Common myeloid progenitor, CD34-positive (primary cell): ENCODE measurements around the gene SPACA6.

Experiments used
- CTCF ChIA-PET: fragments of 350-600 bp; sonication (Branson Sonifier 250); formaldehyde crosslinking; loops from one replicate; lab custom pipeline; 2021; ENCODE audit warnings: antibody characterized with exemption; lab: Charles Lee
- POLR2A ChIA-PET: fragments of 350-600 bp; sonication (Branson Sonifier 250); formaldehyde crosslinking; loops from one replicate; lab custom pipeline; 2021; ENCODE audit warnings: antibody characterized with exemption; lab: Charles Lee
- DNase-seq, 3 donors: peaks; one replicate each; pipeline versions ENCODE4 v3.0.0 to v3.0.0-alpha.2; 2013
- H3K27ac ChIP-seq, 2 experiments: 1 replicate in 1 of 2; 2 replicates in 1 of 2; pipeline ENCODE4 v1.7.0; 2013; ENCODE audit warnings: inconsistent platforms in 2 of 2, low read length in 2 of 2, mild to moderate bottlenecking in 2 of 2, low read depth in 1 of 2, moderate library complexity in 1 of 2; ENCODE audit not compliant: severe bottlenecking in 2 of 2, insufficient read depth in 1 of 2, poor library complexity in 1 of 2
- H3K27me3 ChIP-seq, 5 experiments: replicated peaks in 2 of 5; 1 replicate in 3 of 5; 2 replicates in 2 of 5; pipeline versions ENCODE4 v1.6.1 to v1.7.0; 2013; ENCODE audit warnings: low read length in 4 of 5, mild to moderate bottlenecking in 2 of 5, moderate library complexity in 2 of 5, inconsistent platforms in 1 of 5; ENCODE audit not compliant: insufficient read depth in 5 of 5, control insufficient read depth in 4 of 5
- H3K36me3 ChIP-seq, 4 experiments: 1 replicate in 2 of 4; 2 replicates in 2 of 4; pipeline versions ENCODE4 v1.6.1 to v1.7.0; 2013; ENCODE audit warnings: low read length in 3 of 4, control low read depth in 1 of 4, mild to moderate bottlenecking in 1 of 4; ENCODE audit not compliant: control insufficient read depth in 4 of 4, insufficient read depth in 4 of 4
- H3K4me1 ChIP-seq, 4 experiments: 1 replicate in 3 of 4; 2 replicates in 1 of 4; pipeline versions ENCODE4 v1.6.1 to v1.7.1; 2013; ENCODE audit warnings: low read length in 3 of 4, mild to moderate bottlenecking in 3 of 4, control low read depth in 1 of 4, inconsistent platforms in 1 of 4, moderate library complexity in 1 of 4; ENCODE audit not compliant: control insufficient read depth in 4 of 4, insufficient read depth in 4 of 4; ENCODE audit errors: control extremely low read depth in 1 of 4
- H3K4me3 ChIP-seq, 7 experiments: 1 replicate in 4 of 7; 2 replicates in 3 of 7; pipeline versions ENCODE4 v1.5.1 to v1.7.0; 2013; ENCODE audit warnings: mild to moderate bottlenecking in 7 of 7, low read length in 6 of 7, moderate library complexity in 6 of 7, inconsistent platforms in 2 of 7, low read depth in 2 of 7, control low read depth in 1 of 7; ENCODE audit not compliant: insufficient read depth in 4 of 7, control insufficient read depth in 1 of 7; ENCODE audit errors: extremely low read depth in 1 of 7
- H3K9me3 ChIP-seq, 5 experiments: 1 replicate in 4 of 5; 2 replicates in 1 of 5; pipeline versions ENCODE4 v1.6.1 to v1.7.1; 2013; ENCODE audit warnings: low read length in 4 of 5, mild to moderate bottlenecking in 2 of 5, inconsistent platforms in 1 of 5, low read depth in 1 of 5, moderate library complexity in 1 of 5; ENCODE audit not compliant: control insufficient read depth in 4 of 5, insufficient read depth in 2 of 5; ENCODE audit errors: control extremely low read depth in 1 of 5
- WGBS: methylation state at CpG from one replicate; pipeline ENCODE4 v1.1.5; 2013; ENCODE audit not compliant: insufficient coverage; 5-methylcytosine and 5-hydroxymethylcytosine counted together

Gene SPACA6

DNA sequence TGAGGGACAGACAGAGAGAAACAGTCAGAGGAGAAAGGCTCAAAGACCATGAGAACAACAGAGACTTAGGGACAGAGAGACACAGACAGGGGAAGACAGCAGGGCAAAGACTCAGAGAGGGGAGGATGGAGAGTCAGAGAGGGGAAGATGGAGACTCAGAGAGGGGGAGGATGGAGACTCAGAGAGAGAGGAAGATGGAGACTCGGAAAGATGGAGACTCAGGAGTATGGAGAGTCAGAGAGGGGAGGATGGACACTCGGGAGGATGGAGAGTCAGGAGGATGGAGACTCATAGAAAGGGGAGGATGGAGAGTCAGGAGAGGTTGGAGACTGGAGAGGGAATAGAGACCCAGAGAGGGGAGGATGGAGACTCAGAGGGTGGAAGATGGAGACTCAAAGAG, 689 bp downstream of the SPACA6 start:
- peaks cover 0 to 26% (median 20%) of the 10 kb centered on the region in 4 experiments for H3K4me1 ChIP-seq
- ChIA-PET POLR2A (no interaction called here), CTCF (no interaction called here)

GRCh38 chr19:51694318-51695085, 1.4 kb downstream of the SPACA6 start:
- no peak overlapping the region for H3K4me3 ChIP-seq
- no peaks in the 10 kb centered on the region for H3K27me3 ChIP-seq
- no peak for DNase-seq
- no peak overlapping the region for H3K27ac ChIP-seq
- H3K36me3 ChIP-seq, result peaks cover 0 to 39% (median 18%) of the 10 kb centered on the region in 4 experiments
- 87% methylated on average over 7 of the region's 10 CpGs for WGBS
- no peaks in the 10 kb centered on the region for H3K9me3 ChIP-seq
- ChIA-PET CTCF (interaction anchor here (1.0 kb wide), 1 partner anchor 11 kb away, joined by 3 read pairs; no protein-coding TSS in a partner anchor), POLR2A (no interaction called here)
- H3K4me1 ChIP-seq, result peaks cover 0 to 25% (median 18%) of the 10 kb centered on the region in 4 experiments

More for the DNA sequence above, 689 bp downstream of the SPACA6 start:
- WGBS, result 92% methylated on average over 2 of the region's 2 CpGs
- Histone ChIP-seq H3K36me3 (peaks cover 0 to 37% (median 18%) of the 10 kb centered on the region in 4 experiments), H3K4me3 (no peak overlapping the region), H3K9me3 (no peaks in the 10 kb centered on the region), H3K27ac (no peak overlapping the region), H3K27me3 (no peaks in the 10 kb centered on the region)
- DNase-seq, result no peak

GRCh38 chr19:51695088-51695487, 2.0 kb downstream of the SPACA6 start:
- H3K36me3 ChIP-seq, result peaks cover 0 to 39% (median 18%) of the 10 kb centered on the region in 4 experiments
- H3K9me3 ChIP-seq, result no peaks in the 10 kb centered on the region
- H3K4me3 ChIP-seq, result no peak overlapping the region
- no peaks in the 10 kb centered on the region for H3K27me3 ChIP-seq
- POLR2A ChIA-PET, result no interaction called here
- CTCF ChIA-PET, result interaction anchor here (1.0 kb wide), 1 partner anchor 11 kb away, joined by 3 read pairs; no protein-coding TSS in a partner anchor
- peaks cover 0 to 19% (median 12%) of the 10 kb centered on the region in 4 experiments for H3K4me1 ChIP-seq
- H3K27ac ChIP-seq, result no peak overlapping the region
- 94% methylated on average over 9 of the region's 9 CpGs for WGBS
- DNase-seq, result no peak

- POLR2A ChIA-PET, result no interaction called here
- no peak overlapping the region for H3K27ac ChIP-seq
- H3K27me3 ChIP-seq, result no peaks in the 10 kb centered on the region
- WGBS, result 97% methylated on average over 13 of the region's 14 CpGs
- no peak overlapping the region for H3K4me3 ChIP-seq
- no peak for DNase-seq
- CTCF ChIA-PET, result no interaction called here
- H3K9me3 ChIP-seq, result no peaks in the 10 kb centered on the region
- H3K4me1 ChIP-seq, result peaks cover 0 to 12% (median 7%) of the 10 kb centered on the region in 4 experiments
- peaks cover 0 to 39% (median 18%) of the 10 kb centered on the region in 4 experiments for H3K36me3 ChIP-seq
Observed at GRCh38 chr19:51695702-51696315, 2.7 kb downstream of the SPACA6 start.

DNA sequence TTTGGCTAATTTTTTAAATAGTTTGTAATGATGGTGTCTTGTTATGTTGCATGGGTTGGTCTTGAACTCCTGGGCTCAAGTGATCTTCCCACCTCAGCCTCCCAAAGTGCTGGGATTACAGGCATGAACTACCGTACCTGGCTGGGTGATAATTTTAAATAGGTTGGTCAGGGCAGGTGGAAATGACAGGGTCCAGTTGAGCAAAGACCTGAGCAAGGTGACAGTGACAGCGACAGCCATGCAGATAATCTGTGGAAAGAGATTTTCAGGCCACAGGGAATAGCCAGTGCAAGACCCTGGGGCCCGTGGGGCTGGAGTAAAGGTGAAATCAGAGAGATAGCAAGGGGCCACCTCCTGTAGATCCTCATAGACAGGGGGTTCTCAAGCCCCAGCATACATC, 3.5 kb downstream of the SPACA6 start:
- ChIA-PET POLR2A (no interaction called here), CTCF (no interaction called here)
- Histone ChIP-seq H3K27me3 (peaks cover 0 to 5% (median 0%) of the 10 kb centered on the region in 5 experiments), H3K4me1 (peaks cover 0 to 4% (median under 1%) of the 10 kb centered on the region in 4 experiments), H3K36me3 (peaks cover 0 to 39% (median 20%) of the 10 kb centered on the region in 4 experiments), H3K9me3 (no peaks in the 10 kb centered on the region), H3K4me3 (no peak overlapping the region), H3K27ac (no peak overlapping the region)
- DNase-seq, result no peak
- WGBS, result 96% methylated on average over 2 of the region's 3 CpGs

GRCh38 chr19:51697169-51697776, 4.1 kb downstream of the SPACA6 start:
- DNase-seq, result no peak
- peaks cover 0 to 39% (median 20%) of the 10 kb centered on the region in 4 experiments for H3K36me3 ChIP-seq
- POLR2A ChIA-PET, result no interaction called here
- no peak overlapping the region for H3K27ac ChIP-seq
- H3K4me3 ChIP-seq, result no peak overlapping the region
- peaks cover 0 to 3% (median 0%) of the 10 kb centered on the region in 4 experiments for H3K4me1 ChIP-seq
- WGBS, result 93% methylated on average over 5 of the region's 9 CpGs
- H3K27me3 ChIP-seq, result peaks cover 0 to 10% (median under 1%) of the 10 kb centered on the region in 5 experiments
- H3K9me3 ChIP-seq, result no peaks in the 10 kb centered on the region
- CTCF ChIA-PET, result no interaction called here
